ENCODE data around the gene TAAR8.

- TF ChIP-seq CTCF (IDR thresholded peaks at IDR 0.05) = no peak
- no peak for TF ChIP-seq EZH2phosphoT487 (IDR thresholded peaks at IDR 0.05)
- TF ChIP-seq EZH2 (IDR thresholded peaks at IDR 0.05) = no peak
Measured at GRCh38 chr6:132505158-132505557, 47.3 kb upstream of the TAAR8 start.

Data from neural progenitor cell (in vitro differentiated cells).